ENCODE measurements around the gene IFNLR1. TPM values are rescaled to one million over a fixed set of nuclear protein-coding genes. Genes with fewer than 3 reads are reported as not detected.

Gene IFNLR1
- total and polyA plus RNA-seq, 9 of the 15 experiments (the other 6 are each of a cell fraction or from before 2014, with no cell fraction given) = not detected

GRCh38 chr1:24111996-24112779 is 74.9 kb downstream of the IFNLR1 start, which contains the start of gene MYOM3 (continued):
- TF ChIP-seq MAZ (CRISPR knock-in tag; conservative IDR thresholded peaks at IDR 0.05 in 1 of 2, IDR thresholded peaks at IDR 0.05 in 1 of 2) (peak; percentile 87 to 91), RCOR1 (IDR thresholded peaks at IDR 0.05; ENCODE audit: borderline replicate concordance in 1 of 2, low read depth in 2 of 2, low read length in 2 of 2) (0 out of 4 replicates have a peak, but pooled peaks of 1 of the 2 experiments have one; percentile 17), ZNF12 (CRISPR knock-in tag; IDR thresholded peaks at IDR 0.05) (no peak), XRCC5 (IDR thresholded peaks at IDR 0.05; ENCODE audit: low read depth, low read length) (no peak), ZNF324 (CRISPR knock-in tag; IDR thresholded peaks at IDR 0.05) (no peak), SMAD4 (CRISPR knock-in tag; conservative IDR thresholded peaks at IDR 0.05) (0 out of 2 replicates have a peak, but pooled peaks have one; percentile 35), TAF9B (IDR thresholded peaks at IDR 0.05; ENCODE audit: partially characterized antibody) (no peak), HSF4 (CRISPR knock-in tag; IDR thresholded peaks at IDR 0.05; ENCODE audit: borderline replicate concordance) (no peak), JUN (IDR thresholded peaks at IDR 0.05; ENCODE audit: borderline replicate concordance, low read depth, low read length) (0 out of 2 replicates have a peak, but pooled peaks have one; percentile 8), JUN (CRISPR knock-in tag; IDR thresholded peaks at IDR 0.05; ENCODE audit: borderline replicate concordance) (no peak), EZH2 (IDR thresholded peaks at IDR 0.05; ENCODE audit: borderline replicate concordance, low read depth, low read length) (0 out of 2 replicates have a peak, but pooled peaks have one; percentile 36), NR2C1 (IDR thresholded peaks at IDR 0.05) (no peak), NR2C1 (tag; IDR thresholded peaks at IDR 0.05) (no peak), MIER1 (IDR thresholded peaks at IDR 0.05; ENCODE audit: low read depth) (no peak), COPS2 (conservative IDR thresholded peaks at IDR 0.05) (no peak), NR2F6 (CRISPR knock-in tag; IDR thresholded peaks at IDR 0.05) (no peak), RBM14 (IDR thresholded peaks at IDR 0.05; ENCODE audit: borderline replicate concordance, insufficient read depth, low read depth, low read length) (no peak), RB1 (IDR thresholded peaks at IDR 0.05; ENCODE audit: low read depth) (peak; percentile 57; the same call in 1 of the 2 replicates), ADNP (tag; IDR thresholded peaks at IDR 0.05) (no peak), BRCA1 (IDR thresholded peaks at IDR 0.05) (no peak), BRCA1 (CRISPR knock-in tag; IDR thresholded peaks at IDR 0.05) (no peak), BACH1 (tag; IDR thresholded peaks at IDR 0.05) (no peak), SP1 (CRISPR knock-in tag; IDR thresholded peaks at IDR 0.05) (no peak), TARDBP (IDR thresholded peaks at IDR 0.05) (no peak), ZFP36 (IDR thresholded peaks at IDR 0.05; ENCODE audit: low read depth, low read length, partially characterized antibody) (peak; percentile 28), ZBTB17 (CRISPR knock-in tag; IDR thresholded peaks at IDR 0.05) (peak; percentile 34; the same call in 1 of the 2 replicates), HDAC8 (tag; IDR thresholded peaks at IDR 0.05) (no peak), SRSF3 (IDR thresholded peaks at IDR 0.05; ENCODE audit: insufficient read depth, low read length) (no peak), CHCHD3 (CRISPR knock-in tag; IDR thresholded peaks at IDR 0.05) (no peak), MAFF (IDR thresholded peaks at IDR 0.05; ENCODE audit: low read length) (no peak)
- TF ChIP-seq, protein P1, sequence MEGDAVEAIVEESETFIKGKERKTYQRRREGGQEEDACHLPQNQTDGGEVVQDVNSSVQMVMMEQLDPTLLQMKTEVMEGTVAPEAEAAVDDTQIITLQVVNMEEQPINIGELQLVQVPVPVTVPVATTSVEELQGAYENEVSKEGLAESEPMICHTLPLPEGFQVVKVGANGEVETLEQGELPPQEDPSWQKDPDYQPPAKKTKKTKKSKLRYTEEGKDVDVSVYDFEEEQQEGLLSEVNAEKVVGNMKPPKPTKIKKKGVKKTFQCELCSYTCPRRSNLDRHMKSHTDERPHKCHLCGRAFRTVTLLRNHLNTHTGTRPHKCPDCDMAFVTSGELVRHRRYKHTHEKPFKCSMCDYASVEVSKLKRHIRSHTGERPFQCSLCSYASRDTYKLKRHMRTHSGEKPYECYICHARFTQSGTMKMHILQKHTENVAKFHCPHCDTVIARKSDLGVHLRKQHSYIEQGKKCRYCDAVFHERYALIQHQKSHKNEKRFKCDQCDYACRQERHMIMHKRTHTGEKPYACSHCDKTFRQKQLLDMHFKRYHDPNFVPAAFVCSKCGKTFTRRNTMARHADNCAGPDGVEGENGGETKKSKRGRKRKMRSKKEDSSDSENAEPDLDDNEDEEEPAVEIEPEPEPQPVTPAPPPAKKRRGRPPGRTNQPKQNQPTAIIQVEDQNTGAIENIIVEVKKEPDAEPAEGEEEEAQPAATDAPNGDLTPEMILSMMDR (IDR thresholded peaks at IDR 0.05 in 2 of 3, conservative IDR thresholded peaks at IDR 0.05 in 1 of 3; ENCODE audit: insufficient read depth in 2 of 3, low read depth in 1 of 3, low read length in 3 of 3) = peak; percentile 82 to 89 (median 84)

Measured in K562 (cell line).